AML-193 (cell line): ENCODE data around the gene PRRC2B.
"Not testable (repeated sequence)": the region's sequence is repeated elsewhere in the genome, so short reads cannot be mapped to it uniquely, and the experiment has no call there.

Experiments
- DNase-seq, 2 experiments: peaks; one replicate each; lab custom pipeline; 2025; lab: John Stamatoyannopoulos, UW

PRRC2B gene

DNA sequence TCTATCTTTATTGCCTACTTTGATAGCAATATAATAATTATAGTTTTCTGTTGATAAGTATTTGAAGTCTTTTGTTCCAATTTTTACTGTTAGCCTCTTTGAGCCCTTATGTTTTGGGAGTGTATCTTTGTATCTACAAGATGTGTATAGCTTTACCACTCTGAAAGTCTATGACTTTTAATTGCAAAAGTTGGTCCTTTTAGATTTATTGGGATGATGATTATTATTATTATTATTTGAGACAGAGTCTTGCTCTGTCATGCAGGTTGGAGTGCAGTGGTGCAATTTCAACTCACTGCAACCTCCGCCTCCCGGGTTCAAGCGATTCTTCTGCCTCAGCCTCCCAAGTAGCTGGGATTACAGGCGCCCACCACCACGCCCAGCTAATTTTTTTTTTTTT is 78.2 kb downstream of the PRRC2B start:
- not testable (repeated sequence) for DNase-seq

DNA sequence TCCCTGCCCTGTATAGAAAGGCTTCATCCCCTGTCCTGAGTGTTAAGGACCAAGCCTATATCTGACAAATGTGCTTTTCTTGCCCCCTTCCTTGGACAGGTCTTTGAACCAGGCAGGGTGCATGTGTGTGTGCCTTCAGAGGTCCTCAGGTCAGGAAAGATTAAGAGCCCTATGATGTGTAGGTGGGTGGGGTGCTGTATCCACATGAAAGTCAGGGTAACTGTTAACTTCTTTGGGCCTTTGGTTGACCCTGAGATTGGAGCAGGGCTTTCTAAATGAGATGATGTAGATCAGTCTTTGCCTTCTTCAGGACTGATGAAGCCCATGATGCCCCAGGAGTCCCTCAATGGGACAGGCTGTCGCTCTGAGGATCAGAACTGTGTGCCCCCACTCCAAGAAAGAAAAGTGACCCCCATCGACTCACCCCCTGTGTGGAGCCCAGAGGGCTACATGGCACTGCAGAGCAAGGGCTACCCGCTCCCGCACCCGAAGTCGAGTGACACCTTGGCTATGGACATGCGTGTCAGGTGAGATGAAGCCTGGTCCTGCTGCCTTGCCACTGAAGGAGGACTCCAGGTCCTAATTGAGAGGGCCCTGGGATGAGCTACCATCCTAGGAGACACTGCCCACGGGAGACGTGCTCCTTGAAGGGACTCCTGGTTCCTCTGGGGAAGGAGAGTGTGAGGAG is 79.5 kb downstream of the PRRC2B start:
- no peak for DNase-seq

DNA sequence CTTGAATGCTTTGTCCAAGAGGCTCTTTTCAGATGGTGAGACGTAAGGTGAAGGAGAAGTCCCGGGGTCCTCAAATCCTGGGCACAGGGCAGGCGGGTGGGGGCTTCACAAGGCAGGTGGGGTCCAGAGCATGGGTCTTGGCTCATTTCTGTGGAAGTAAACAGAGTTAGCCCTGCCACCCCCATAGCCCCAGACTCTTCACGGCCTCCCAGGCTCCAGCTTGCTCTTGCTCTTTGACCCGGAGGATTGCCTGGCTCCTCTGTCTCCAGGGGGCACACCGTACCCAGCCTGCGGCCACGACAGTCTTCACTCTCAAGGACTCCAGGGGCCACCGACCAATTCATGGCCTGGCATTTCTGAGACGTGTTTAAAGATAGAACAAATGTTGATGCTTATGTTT is 80.0 kb downstream of the PRRC2B start:
- no peak for DNase-seq

DNA sequence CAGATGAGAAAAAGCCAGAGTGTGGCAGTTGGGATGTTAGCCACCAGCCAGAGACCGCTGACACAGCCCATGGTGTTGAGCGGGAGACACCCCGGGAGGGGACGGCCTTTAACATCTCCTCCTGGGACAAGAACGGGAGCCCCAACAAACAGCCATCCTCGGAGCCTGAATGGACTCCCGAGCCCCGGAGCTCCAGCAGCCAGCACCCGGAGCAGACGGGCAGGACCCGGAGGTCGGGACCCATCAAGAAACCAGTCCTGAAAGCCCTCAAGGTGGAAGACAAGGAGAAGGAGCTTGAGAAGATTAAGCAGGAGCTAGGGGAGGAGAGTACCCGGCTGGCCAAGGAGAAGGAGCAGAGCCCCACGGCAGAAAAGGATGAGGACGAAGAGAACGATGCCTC is 80.8 kb downstream of the PRRC2B start:
- DNase-seq = no peak

DNA sequence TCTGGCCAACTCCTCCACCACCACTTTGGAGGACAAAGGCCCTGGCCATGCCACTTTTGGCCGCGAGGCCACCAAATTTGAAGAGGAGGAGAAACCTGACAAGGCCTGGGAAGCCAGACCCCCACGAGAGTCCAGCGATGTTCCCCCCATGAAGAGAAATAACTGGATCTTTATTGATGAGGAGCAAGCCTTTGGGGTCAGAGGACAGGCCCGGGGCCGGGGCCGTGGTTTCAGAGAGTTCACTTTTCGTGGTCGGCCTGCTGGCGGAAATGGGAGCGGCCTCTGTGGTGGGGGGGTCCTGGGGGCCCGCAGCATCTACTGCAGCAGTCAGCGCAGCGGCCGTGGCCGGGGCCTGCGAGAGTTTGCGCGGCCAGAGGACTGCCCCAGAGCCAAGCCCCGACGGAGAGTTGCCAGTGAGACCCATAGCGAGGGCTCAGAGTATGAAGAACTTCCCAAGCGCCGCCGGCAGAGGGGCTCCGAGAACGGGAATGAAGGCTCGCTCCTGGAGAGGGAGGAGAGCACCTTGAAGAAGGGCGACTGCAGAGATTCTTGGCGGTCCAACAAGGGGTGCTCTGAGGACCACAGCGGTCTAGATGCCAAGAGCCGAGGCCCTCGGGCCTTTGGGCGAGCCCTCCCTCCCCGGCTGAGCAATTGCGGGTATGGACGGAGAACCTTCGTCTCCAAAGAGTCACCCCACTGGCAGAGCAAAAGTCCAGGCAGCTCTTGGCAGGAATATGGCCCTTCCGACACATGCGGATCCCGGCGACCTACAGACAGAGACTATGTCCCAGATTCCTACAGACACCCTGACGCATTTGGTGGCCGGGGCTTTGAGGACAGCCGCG is 81.4 kb downstream of the PRRC2B start:
- DNase-seq = no peak

DNA sequence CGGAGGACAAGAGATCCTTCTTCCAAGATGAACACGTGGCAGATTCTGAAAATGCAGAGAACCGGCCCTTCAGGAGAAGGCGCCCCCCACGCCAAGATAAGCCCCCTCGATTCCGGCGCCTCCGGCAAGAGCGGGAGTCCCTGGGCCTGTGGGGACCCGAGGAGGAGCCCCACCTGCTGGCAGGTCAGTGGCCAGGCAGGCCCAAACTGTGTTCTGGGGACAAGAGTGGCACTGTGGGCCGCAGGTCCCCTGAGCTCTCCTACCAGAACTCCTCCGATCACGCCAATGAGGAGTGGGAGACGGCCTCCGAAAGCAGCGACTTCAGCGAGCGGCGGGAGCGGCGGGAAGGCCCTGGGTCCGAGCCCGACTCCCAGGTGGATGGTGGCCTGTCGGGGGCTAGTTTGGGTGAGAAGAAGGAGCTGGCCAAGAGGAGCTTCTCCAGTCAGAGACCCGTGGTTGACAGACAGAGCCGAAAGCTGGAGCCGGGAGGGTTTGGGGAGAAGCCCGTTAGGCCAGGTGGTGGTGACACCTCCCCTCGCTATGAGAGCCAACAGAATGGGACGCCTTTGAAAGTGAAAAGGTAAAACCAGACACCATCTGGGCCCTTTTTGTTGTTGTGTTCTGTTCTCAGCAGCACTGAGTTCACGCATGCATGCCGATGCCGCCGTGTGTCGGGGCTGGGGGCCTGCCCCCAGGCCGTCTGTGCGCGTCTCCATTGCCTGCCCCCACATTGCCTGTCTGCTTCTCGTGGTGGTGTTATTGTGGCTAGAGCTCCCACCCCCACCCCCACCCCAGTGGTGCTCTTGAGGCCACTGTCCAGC is 82.3 kb downstream of the PRRC2B start:
- DNase-seq = no peak

DNA sequence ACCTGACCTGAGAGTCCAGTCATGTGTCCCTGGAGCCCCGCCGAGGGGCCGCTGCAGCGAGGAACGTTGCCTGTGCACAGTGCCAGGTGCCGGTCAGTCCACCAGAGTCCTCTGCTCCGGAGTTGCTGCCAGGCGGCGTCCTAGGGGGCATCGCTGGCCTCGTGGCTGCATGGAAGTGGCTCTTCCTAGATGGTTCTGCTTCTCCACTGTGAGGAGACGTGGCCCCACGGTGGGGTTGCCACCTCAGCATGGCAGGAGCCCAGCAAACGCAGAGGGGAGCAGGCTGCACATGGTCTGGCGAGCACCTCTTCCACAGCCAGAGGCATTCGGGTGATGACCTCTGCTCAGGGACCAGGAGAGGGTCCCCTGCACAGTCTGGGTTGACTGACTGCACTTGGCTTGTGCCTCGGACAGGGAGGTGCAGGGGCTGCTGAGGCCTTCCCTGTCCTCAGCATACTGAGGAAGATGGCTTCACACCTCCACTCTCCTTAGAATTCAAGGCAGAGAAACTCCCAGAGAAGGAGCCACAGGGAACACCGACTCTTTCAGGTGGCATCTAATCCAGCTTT is 83.0 kb downstream of the PRRC2B start:
- DNase-seq = no peak

DNA sequence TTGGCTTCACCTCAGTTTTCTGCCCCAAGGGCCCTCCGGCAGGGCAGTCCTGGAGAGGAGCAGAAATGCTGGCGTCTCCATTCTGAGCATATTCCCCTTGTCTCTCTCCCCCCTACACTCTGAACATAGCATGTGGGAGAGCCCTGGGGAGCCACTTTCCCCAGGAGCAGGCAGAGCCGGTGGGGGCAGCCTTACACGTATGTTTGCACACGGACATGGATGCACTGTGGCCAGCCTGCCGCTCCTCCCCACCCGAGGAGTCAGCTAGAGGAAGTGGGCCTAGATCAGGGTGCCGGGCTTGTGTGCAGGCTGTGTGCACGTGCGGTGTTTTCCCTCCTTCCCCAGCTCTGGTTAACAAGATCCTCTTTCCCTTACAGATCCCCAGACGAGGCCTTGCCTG is 83.5 kb downstream of the PRRC2B start:
- DNase-seq = no peak

DNA sequence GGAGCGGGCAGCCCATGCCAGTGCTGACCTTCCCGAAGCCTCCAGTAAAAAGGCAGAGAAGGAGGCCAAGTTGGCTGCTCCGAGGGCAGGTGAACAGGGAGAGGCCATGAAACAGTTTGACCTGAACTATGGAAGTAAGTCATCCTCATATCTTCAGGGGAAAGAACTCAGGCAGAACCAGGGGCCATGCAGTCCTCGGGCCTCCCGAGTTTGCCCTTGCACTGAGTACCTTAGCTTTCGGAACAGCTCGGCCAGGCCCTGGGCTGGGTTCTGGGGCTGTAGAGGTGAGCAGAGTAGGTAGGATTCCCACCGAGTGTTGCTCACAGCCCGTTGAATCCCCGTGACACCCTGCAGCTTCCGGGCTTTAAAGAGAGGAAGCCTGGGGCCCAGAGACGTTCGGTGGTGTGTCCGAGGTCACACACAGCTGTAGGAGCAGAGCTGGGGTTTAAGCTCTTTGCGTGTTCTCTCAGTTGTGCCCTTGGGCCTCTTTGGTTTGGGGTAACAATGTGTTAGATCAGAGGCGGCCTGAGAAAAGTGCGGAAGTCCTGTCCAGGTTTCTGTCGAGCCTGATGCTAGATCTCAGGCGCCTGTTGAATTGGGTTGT is 84.0 kb downstream of the PRRC2B start:
- DNase-seq = no peak

DNA sequence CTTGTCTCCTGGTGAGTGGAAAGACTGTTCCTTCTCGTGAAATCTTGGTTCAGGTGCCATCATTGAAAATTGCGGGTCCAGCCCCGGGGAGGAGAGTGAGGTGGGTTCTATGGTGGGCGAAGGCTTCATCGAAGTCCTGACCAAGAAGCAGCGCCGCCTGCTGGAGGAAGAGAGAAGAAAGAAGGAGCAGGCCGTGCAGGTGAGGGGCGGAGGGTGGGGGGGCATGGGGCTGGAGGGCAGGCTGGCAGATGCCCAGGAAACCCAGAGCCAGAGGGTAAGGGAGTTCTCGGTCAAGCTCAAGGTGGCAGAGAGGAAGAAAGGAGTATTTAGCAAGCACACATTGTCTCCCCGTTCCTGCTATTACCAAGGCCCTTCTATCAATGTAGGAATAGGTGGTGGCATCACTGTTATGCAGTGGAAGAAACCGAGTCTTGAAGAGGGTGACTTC is 84.6 kb downstream of the PRRC2B start:
- no peak for DNase-seq

DNA sequence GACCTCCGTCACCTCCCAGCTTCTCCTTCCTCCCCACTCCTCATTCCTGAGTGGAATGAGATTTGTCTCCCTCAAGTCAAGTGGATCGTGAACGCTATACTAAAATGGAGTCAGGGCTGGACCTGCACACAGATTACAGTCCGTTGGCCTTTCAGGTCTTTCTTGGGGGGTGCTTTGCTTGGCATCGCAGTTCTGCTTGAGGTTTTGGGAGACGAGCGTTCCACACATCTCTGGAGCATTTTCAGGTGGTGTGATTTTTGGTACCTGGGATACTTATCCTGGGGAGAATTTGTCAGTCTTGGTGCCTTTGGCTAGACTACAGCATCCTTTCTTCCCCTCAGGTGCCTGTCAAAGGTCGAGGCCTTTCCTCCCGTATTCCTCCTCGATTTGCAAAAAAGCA is 85.0 kb downstream of the PRRC2B start:
- no peak for DNase-seq

DNA sequence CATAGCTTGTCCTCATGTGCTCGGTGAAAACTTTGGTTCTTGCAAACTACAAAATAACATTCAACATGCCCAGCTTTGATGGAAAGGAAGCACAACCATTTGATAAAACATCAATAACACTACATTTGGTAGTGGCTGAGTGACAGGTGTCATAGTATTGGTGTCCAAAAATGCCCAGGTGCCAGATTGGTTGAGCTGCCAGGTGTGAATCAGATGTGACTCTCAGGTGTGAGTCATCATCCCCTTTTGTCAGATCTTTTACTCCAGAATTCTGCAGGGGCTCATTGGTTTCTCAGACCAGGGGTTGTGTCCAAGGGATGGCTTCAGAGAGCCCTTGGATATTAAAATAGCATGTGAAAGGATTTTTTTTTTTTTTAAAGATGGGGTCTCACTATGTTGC is 86.4 kb downstream of the PRRC2B start:
- no peak for DNase-seq

DNA sequence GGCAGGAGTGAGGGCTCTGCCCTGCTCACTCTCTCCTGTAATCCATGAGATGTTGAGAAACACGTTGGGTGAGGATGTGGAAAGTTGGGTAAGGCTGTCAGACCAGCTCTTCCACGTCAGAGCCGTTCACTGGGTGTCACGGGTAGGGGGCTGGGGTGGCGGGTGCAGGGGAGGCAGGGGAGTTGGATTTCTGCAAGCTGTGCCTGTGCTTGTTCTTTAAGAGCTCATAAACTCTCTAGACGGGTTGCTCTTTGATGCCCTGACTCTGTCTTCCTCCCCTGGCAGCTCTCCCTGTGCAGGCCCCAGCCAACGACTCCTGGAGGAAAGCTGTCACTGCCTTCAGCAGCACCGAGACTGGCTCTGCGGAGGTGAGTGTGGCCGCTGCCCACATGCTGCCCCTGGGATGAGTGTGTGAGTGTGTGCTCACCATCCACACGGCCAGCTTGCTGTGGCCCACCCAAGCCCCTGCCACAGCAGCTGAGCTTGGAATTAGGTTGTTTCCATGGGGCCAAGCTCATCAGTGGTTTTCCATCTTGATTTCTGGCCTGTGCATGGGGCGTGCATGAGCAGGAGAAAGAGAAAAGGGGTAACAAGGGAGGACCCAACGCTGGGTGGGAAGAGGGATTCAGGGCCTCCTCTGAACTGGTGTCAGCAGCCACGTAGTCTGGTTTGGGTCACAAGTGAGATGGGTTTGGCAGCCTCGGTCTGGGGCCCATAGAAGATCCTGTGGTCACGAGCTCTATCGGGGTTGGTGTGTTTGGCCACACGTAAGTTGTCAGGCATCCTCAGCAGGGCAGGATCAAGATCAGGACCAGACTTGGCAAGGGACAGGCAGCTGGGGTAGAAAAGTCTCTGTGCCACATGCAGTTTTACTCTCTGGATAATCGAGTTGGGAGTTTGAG is 87.8 kb downstream of the PRRC2B start:
- DNase-seq = no peak

DNA sequence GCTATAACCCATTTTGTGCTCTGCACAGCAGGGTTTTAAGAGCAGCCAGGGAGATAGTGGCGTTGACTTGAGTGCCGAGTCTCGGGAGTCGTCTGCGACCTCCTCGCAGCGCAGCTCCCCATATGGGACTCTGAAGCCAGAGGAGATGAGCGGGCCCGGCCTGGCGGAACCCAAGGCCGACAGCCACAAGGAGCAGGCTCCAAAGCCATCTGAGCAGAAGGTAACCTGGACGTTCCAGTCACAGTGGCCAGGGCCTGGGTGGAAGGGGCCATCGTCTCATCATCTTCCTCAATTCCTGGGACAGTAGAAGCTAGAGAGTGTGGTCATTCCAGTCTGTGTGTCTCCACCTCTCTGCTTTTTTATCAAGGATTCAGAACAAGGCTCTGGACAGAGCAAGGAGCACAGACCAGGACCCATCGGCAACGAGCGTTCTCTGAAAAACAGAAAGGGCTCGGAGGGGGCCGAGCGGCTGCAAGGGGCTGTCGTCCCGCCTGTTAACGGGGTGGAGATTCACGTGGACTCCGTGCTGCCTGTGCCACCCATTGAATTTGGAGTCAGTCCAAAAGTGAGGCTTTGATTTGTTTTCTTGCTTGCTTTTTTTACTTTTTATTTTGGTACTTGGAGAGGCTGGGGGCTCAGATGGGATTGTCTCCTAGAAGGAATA is 88.6 kb downstream of the PRRC2B start:
- DNase-seq = no peak

DNA sequence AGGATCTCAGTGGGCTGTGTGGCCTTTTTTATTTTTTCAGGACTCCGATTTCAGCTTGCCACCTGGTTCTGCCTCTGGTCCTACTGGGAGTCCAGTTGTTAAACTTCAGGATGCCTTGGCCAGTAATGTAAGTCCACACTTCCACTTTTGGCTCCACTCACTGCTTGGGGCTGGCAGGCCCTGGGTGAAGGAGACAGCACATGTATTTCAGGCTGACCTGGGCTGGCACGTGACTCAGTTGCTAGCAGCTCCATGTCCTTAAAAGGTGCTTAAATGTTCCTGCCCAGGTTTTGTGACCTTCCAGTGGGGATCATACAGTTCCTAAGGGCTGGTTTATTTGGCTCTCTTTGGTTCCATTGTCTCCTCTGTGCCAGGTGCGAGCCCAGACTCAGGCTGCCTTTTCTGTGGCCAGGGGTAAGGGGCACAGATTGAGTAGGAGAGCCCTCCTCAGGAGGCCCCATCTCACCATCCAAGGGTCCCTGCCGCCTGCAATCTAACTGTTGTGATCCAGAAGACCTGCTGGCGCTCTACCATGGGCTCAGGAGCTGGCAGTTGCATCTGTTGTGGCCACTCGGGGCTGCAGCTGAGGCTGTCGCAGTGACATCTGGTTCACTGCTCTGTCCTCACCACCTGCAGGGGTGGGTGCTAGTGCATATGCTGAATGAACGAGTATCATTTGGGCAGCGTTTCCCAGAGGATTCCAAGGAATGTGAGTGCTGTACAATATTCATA is 89.6 kb downstream of the PRRC2B start:
- DNase-seq = no peak

DNA sequence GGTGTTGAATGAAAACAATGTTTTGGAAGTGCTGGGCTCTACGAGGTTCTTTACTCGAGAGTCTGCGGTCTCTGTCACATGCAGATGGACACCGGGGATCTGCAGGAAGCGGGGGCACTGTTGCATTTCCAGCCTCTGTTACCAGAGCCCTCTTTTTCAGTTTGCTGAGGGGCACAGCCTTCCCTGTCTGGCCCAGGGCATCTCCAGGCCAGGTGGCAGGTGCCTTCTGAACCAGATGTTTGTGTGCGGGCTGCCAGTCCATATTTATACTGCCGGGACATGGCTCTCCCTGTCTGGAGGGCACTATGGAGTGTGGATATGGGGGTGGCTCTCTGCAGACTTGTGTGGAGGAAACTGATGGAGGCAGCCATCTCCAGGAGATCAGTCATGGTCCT is 90.2 kb downstream of the PRRC2B start:
- DNase-seq = no peak

DNA sequence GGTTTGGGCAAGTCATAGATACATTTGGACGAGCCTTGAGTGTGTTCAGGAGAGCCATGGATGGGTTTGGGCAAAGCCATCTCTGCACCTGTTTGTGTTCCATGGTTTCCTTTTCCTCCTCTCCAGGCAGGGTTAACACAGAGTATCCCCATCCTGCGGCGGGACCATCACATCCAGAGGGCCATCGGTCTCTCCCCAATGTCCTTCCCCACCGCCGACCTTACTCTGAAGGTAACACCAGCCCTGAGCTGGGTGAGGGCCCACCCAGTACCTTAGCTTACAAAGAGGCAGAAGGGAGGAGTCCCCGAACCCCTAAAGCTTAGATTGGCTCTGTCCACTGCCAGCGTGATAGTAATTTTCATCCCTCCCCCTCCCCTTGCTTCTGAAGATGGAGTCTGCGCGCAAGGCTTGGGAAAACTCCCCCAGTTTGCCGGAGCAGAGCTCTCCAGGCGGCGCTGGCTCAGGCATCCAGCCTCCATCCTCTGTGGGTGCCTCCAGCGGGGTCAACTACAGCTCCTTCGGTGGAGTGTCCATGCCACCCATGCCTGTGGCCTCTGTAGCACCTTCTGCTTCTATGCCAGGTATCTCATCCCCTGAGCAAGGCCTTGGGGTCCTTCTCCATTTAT is 90.8 kb downstream of the PRRC2B start:
- no peak for DNase-seq

DNA sequence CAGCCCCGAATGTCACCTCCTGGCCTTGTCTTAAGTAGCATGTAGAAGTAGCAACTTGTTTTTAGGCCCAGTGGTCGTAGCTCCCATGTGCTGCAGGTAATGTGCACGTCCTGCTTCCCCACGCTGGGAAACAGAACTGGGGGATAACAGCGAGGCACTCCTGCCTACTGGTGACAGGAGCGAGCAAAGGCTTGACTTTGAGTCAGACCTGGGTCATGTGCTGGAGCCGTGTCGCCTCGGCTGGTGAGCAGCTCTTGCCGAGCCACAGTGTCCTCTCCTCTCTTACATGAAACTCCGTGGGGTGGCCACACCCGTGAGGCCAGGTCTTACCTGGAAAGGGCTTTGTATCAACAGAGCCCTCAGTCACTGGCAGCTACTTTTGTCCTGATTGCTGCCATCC is 91.3 kb downstream of the PRRC2B start:
- DNase-seq = no peak
